HepG2 (cell line): ENCODE measurements around the gene JDP2. TPM values are rescaled to one million over a fixed set of nuclear protein-coding genes. Genes with fewer than 3 reads are reported as not detected.

Source experiments
- HNF1A ChIP-seq, 2 experiments: sonication (generic) in 1 of 2; formaldehyde crosslinking in 1 of 2; IDR thresholded peaks; 2 replicates each; pipeline versions ENCODE4 v1.4.0 to v1.6.1; 2016 to 2020; ENCODE audit warnings: borderline replicate concordance in 1 of 2, low read depth in 1 of 2, mild to moderate bottlenecking in 1 of 2, missing genetic modification reagents in 1 of 2
- HOXA7 ChIP-seq: sonication (generic); formaldehyde crosslinking; IDR thresholded peaks from 2 replicates; pipeline ENCODE4 v1.8.1; 2022; ENCODE audit warnings: mild to moderate bottlenecking, missing genetic modification reagents, moderate library complexity
- TAF1 ChIP-seq: sonication (generic); formaldehyde crosslinking; IDR thresholded peaks from 2 replicates; pipeline ENCODE4 v1.4.0; 2020; ENCODE audit warnings: missing genetic modification reagents
- TCF7L2 ChIP-seq: IDR thresholded peaks from 2 replicates; pipeline ENCODE4 v1.6.1; 2011; ENCODE audit warnings: mild to moderate bottlenecking, low read depth, low read length, moderate library complexity
- TEF ChIP-seq: sonication (generic); formaldehyde crosslinking; IDR thresholded peaks from 2 replicates; pipeline ENCODE4 v1.5.0; 2020; ENCODE audit warnings: missing genetic modification reagents
- USF2 ChIP-seq, 2 experiments: sonication (generic) in 1 of 2; formaldehyde crosslinking in 1 of 2; IDR thresholded peaks; 2 replicates each; pipeline versions ENCODE4 v1.5.1 to v1.6.1; 2011 to 2020; ENCODE audit warnings: borderline replicate concordance in 1 of 2, low read depth in 1 of 2, low read length in 1 of 2, mild to moderate bottlenecking in 1 of 2, missing genetic modification reagents in 1 of 2, moderate library complexity in 1 of 2
- ZBTB49 ChIP-seq: sonication (generic); formaldehyde crosslinking; IDR thresholded peaks from 2 replicates; pipeline ENCODE4 v1.4.0; 2020; ENCODE audit warnings: missing genetic modification reagents, borderline replicate concordance
- ZNF30 ChIP-seq: sonication (generic); formaldehyde crosslinking; IDR thresholded peaks from 2 replicates; pipeline ENCODE4 v1.5.0; 2020; ENCODE audit warnings: mild to moderate bottlenecking, missing genetic modification reagents
- ZNF670 ChIP-seq: sonication (generic); formaldehyde crosslinking; IDR thresholded peaks from 2 replicates; pipeline ENCODE4 v1.8.0; 2022; ENCODE audit warnings: mild to moderate bottlenecking, missing genetic modification reagents, borderline replicate concordance
- ZSCAN5A ChIP-seq: sonication (generic); formaldehyde crosslinking; IDR thresholded peaks from 2 replicates; pipeline ENCODE4 v1.8.0; 2022; ENCODE audit warnings: mild to moderate bottlenecking, missing genetic modification reagents, borderline replicate concordance
- polyA plus RNA-seq, 8 experiments: library from polyadenylated mRNA; depleted of rRNA in 3 of 8; stranded (reverse) in 7 of 8; unstranded in 1 of 8; fragments of >200 nt; fragmentation: Illumina TruSeq in 4 of 8; extraction: Trizol in 4 of 8; gene quantifications; 2 replicates each; pipeline versions ENCODE4 v1.2.1 to v1.2.3, GENCODE V29; 2011 to 2016; ENCODE audit warnings: low read depth in 4 of 8, missing spikeins in 1 of 8, mixed read lengths in 1 of 8; ENCODE audit not compliant: insufficient read depth in 1 of 8
- total RNA-seq, 5 experiments: library from RNA; depleted of rRNA; stranded (reverse); fragments of >200 nt; fragmentation: Illumina TruSeq; extraction: Trizol; gene quantifications; 2 replicates each; pipeline ENCODE4 v1.2.3, GENCODE V29; 2016; ENCODE audit warnings: low read depth in 1 of 5

The JDP2 gene
- total and polyA plus RNA-seq, 2 of the 13 experiments (the other 11 are each of a cell fraction or from before 2014, with no cell fraction given): 8.0 to 8.9 TPM

- TF ChIP-seq USF2 (IDR thresholded peaks at IDR 0.05; ENCODE audit: low read depth, low read length) (no peak), USF2 (CRISPR knock-in tag; IDR thresholded peaks at IDR 0.05; ENCODE audit: borderline replicate concordance) (no peak), TCF7L2 (no peak), HOXA7 (no peak), ZBTB49 (CRISPR knock-in tag) (no peak), ZNF30 (CRISPR knock-in tag) (no peak), TEF (CRISPR knock-in tag) (no peak), ZSCAN5A (CRISPR knock-in tag) (no peak), ZNF670 (CRISPR knock-in tag) (no peak), TAF1 (CRISPR knock-in tag) (no peak), HNF1A (IDR thresholded peaks at IDR 0.05; ENCODE audit: low read depth) (no peak), HNF1A (CRISPR knock-in tag; IDR thresholded peaks at IDR 0.05; ENCODE audit: borderline replicate concordance) (no peak; the same call in 1 of the 2 replicates)
These were observed 25.3 kb downstream of the JDP2 start (continued) for GRCh38 chr14:75452900-75453816.
